Endodermal cell (in vitro differentiated cells): ENCODE measurements around the gene DENND6B. TPM values are rescaled to one million over a fixed set of nuclear protein-coding genes. Genes with fewer than 3 reads are reported as not detected.

Experiments used
- DNase-seq: peaks from one replicate; pipeline ENCODE4 v3.0.0-alpha.2; 2017
- H3K27ac ChIP-seq: 2 replicates; pipeline ENCODE4 v1.5.1; 2013; ENCODE audit warnings: mild to moderate bottlenecking, low read depth, low read length, moderate library complexity
- H3K27me3 ChIP-seq: 2 replicates; pipeline ENCODE4 v1.6.1; 2013; ENCODE audit warnings: mild to moderate bottlenecking, low read length, moderate library complexity; ENCODE audit not compliant: insufficient read depth, control insufficient read depth, poor library complexity, severe bottlenecking
- H3K36me3 ChIP-seq: 2 replicates; pipeline ENCODE4 v1.7.0; 2013; ENCODE audit warnings: mild to moderate bottlenecking, low read length, moderate library complexity; ENCODE audit not compliant: control insufficient read depth, insufficient read depth
- H3K4me1 ChIP-seq: one replicate; pipeline ENCODE4 v1.7.0; 2013; ENCODE audit warnings: low read length; ENCODE audit not compliant: control insufficient read depth, insufficient read depth
- H3K4me3 ChIP-seq: 2 replicates; pipeline ENCODE4 v1.5.1; 2013; ENCODE audit warnings: mild to moderate bottlenecking, low read length, moderate library complexity
- H3K9ac ChIP-seq: 2 replicates; pipeline ENCODE4 v1.6.1; 2013; ENCODE audit warnings: mild to moderate bottlenecking, low read length, moderate library complexity; ENCODE audit not compliant: poor library complexity, severe bottlenecking; ENCODE audit errors: extremely low read depth
- H3K9me3 ChIP-seq: 2 replicates; pipeline ENCODE4 v1.6.1; 2013; ENCODE audit warnings: mild to moderate bottlenecking, low read length, moderate library complexity; ENCODE audit not compliant: control insufficient read depth
- H3K27ac Mint-ChIP-seq: 2 replicates; pipeline ENCODE4 v1.8.0; 2020; ENCODE audit warnings: mixed read lengths
- H3K27me3 Mint-ChIP-seq: 2 replicates; pipeline ENCODE4 v1.8.0; 2021; ENCODE audit warnings: mild to moderate bottlenecking, mixed read lengths; ENCODE audit not compliant: insufficient read depth
- H3K36me3 Mint-ChIP-seq: 2 replicates; pipeline ENCODE4 v1.8.0; 2020; ENCODE audit warnings: low read depth, mixed read lengths
- H3K4me1 Mint-ChIP-seq: 2 replicates; pipeline ENCODE4 v1.8.0; 2020; ENCODE audit warnings: mixed read lengths
- H3K4me3 Mint-ChIP-seq: 2 replicates; pipeline ENCODE4 v1.8.0; 2020; ENCODE audit warnings: mild to moderate bottlenecking, moderate library complexity, mixed read lengths
- H3K9me3 Mint-ChIP-seq: 2 replicates; pipeline ENCODE4 v1.8.0; 2020; ENCODE audit warnings: mild to moderate bottlenecking, mixed read lengths
- WGBS, 2 experiments: methylation state at CpG; one replicate each; pipeline versions ENCODE4 v1.1.5 to v1.1.7; 2013; ENCODE audit warnings: missing lambda C conversion rate in 2 of 2, mixed read lengths in 1 of 2; ENCODE audit not compliant: insufficient coverage in 1 of 2, insufficient read length in 1 of 2; 5-methylcytosine and 5-hydroxymethylcytosine counted together
- total RNA-seq, 2 donors: library from RNA; stranded (reverse); fragmentation: NEBNext Ultra II Directional in 1 of 2; extraction: Animal tissue kit (Norgen Biotek cat#: 25700) in 1 of 2; gene quantifications; 2 replicates in 1 of 2; 3 replicates in 1 of 2; pipeline ENCODE4 v1.2.1, GENCODE V29; 2021
- TF ChIP-seq, protein P1 (sequence below): fragments of 200-600 bp; sonication (generic); conservative IDR thresholded peaks from 2 replicates; pipeline ENCODE4 v1.5.0; 2021; ENCODE audit warnings: antibody characterized with exemption, mild to moderate bottlenecking

The DENND6B gene
- total RNA-seq, 2 donors from 2014 or later: 8.3 to 14.2 TPM

DNA sequence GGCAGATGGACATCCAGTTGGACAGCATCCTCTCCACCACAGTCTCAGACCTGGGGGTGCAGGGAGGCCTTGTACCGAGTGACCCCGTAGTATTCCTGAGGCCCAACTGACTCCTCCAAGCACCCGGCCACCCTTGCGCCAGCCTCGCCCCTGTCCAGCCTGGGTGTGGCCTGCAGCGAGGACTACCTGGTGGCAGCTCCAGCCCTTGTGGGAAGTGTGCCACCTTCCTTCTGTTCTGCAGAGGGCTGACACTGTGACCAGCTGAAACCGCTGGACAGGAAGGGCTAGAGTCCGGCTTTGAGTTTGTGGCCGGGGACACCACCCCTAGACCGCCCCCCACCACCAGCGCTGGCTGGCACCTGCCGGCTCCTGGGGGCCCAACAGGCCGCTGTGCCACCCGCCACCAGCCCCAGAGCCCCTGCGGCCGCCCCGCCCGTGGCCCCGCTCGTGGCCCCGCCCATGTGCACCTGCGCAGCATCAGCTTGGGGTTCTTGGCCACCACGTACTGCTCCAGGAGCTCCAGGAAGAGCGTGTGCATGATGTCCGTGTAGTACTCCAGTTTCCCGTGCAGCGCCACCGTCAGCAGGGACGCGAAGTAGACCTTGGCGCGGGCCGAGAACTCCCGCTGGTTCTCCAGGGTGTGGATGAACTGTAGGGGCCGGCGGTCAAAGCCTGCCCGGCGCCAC, 46.6 kb downstream of the DENND6B start:
- H3K4me3 ChIP-seq: no peak overlapping the region
- Mint-ChIP-seq H3K36me3 (peaks cover 50% of the 10 kb centered on the region), H3K4me1 (no peaks in the 10 kb centered on the region), H3K27ac (no peak overlapping the region), H3K4me3 (no peak overlapping the region), H3K9me3 (peaks cover 7% of the 10 kb centered on the region), H3K27me3 (no peaks in the 10 kb centered on the region)
- peaks cover 4% of the 10 kb centered on the region for H3K9me3 ChIP-seq
- no peak overlapping the region for H3K9ac ChIP-seq
- no peaks in the 10 kb centered on the region for H3K4me1 ChIP-seq
- WGBS, 2 experiments: 96 to 97% methylated on average over 30 to 38 of the region's 38 CpGs
- H3K27me3 ChIP-seq: no peaks in the 10 kb centered on the region
- DNase-seq: no peak
- H3K27ac ChIP-seq: no peak overlapping the region
- TF ChIP-seq, protein P1, sequence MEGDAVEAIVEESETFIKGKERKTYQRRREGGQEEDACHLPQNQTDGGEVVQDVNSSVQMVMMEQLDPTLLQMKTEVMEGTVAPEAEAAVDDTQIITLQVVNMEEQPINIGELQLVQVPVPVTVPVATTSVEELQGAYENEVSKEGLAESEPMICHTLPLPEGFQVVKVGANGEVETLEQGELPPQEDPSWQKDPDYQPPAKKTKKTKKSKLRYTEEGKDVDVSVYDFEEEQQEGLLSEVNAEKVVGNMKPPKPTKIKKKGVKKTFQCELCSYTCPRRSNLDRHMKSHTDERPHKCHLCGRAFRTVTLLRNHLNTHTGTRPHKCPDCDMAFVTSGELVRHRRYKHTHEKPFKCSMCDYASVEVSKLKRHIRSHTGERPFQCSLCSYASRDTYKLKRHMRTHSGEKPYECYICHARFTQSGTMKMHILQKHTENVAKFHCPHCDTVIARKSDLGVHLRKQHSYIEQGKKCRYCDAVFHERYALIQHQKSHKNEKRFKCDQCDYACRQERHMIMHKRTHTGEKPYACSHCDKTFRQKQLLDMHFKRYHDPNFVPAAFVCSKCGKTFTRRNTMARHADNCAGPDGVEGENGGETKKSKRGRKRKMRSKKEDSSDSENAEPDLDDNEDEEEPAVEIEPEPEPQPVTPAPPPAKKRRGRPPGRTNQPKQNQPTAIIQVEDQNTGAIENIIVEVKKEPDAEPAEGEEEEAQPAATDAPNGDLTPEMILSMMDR: no peak
- peaks cover 19% of the 10 kb centered on the region for H3K36me3 ChIP-seq

DNA sequence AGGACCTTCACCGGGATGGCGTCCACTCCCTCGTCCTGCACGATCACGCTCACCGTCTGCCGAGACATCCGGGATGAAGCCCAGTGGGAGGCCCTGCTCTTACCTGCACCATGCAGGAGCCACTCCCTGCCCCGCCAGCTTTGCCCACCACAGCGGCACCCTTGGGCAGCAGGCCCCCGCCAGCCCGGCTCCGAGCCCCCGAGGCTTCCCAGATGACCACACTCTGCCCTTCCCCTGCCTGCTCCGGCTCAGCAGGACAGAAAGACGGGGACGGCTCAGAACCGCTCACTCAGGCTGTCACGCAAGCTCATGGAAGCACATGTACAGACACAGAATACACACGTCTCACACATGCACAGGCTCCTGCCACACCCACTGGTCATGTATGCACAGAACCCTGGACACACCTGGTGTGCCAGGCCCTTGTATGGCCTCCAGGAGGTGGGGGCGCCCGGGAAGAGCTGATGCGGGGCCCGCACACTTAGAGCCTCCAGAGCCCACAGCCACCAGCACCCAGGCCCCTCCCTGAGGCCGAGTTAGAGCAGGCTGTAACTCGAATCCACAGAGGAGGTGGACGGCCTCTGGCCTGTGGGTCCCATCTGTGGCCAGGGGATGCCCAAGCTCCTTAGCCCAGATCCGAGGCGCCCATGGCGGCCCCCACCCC, 47.7 kb downstream of the DENND6B start:
- Mint-ChIP-seq H3K4me1 (no peaks in the 10 kb centered on the region), H3K36me3 (peaks cover 49% of the 10 kb centered on the region), H3K4me3 (no peak overlapping the region), H3K9me3 (peaks cover 7% of the 10 kb centered on the region), H3K27me3 (no peaks in the 10 kb centered on the region), H3K27ac (no peak overlapping the region)
- no peaks in the 10 kb centered on the region for H3K4me1 ChIP-seq
- no peak overlapping the region for H3K27ac ChIP-seq
- TF ChIP-seq, protein P1: no peak
- no peak for DNase-seq
- peaks cover 4% of the 10 kb centered on the region for H3K9me3 ChIP-seq
- H3K36me3 ChIP-seq: peaks cover 19% of the 10 kb centered on the region
- WGBS, 2 experiments: 95% methylated on average over 16 to 30 of the region's 30 CpGs
- H3K4me3 ChIP-seq: no peak overlapping the region
- H3K27me3 ChIP-seq: no peaks in the 10 kb centered on the region
- H3K9ac ChIP-seq: no peak overlapping the region

DNA sequence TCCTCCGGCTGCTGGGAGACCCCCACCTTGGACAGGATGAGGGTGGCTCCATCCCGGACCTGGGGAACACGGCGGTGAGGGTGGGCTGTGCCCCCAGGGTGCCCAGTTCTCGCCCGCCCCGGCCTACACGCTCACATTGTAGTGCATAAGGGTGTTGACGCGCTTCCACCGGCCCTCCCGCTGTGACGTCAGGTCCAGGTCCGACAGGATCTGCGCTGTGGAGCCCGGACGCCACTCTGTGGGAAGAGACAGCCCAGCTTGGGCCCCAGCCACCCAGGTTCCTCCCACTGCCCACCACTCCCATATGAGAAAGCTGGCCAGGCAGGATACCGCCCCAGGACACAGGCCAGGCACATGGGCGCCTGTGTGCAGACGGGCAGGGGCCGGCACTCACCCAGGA, 48.4 kb downstream of the DENND6B start:
- Mint-ChIP-seq H3K27ac (no peak overlapping the region), H3K9me3 (peaks cover 7% of the 10 kb centered on the region), H3K4me1 (no peaks in the 10 kb centered on the region), H3K27me3 (peaks cover 2% of the 10 kb centered on the region), H3K4me3 (no peak overlapping the region), H3K36me3 (peaks cover 48% of the 10 kb centered on the region)
- H3K9ac ChIP-seq: no peak overlapping the region
- H3K9me3 ChIP-seq: peaks cover 4% of the 10 kb centered on the region
- H3K36me3 ChIP-seq: peaks cover 19% of the 10 kb centered on the region
- 96% methylated on average over 19 to 21 of the region's 21 CpGs for WGBS, 2 experiments
- no peak overlapping the region for H3K4me3 ChIP-seq
- TF ChIP-seq, protein P1: no peak
- no peak overlapping the region for H3K27ac ChIP-seq
- no peaks in the 10 kb centered on the region for H3K27me3 ChIP-seq
- no peak for DNase-seq
- H3K4me1 ChIP-seq: no peaks in the 10 kb centered on the region
